Adipose tissue (tissue), 3 donors: ENCODE data around the gene SPATA7. TPM values are rescaled to one million over a fixed set of nuclear protein-coding genes. Genes with fewer than 3 reads are reported as not detected.

Source experiments
- H3K27ac ChIP-seq: one replicate; pipeline ENCODE4 v1.5.1; 2013; ENCODE audit warnings: low read depth, low read length
- WGBS, 3 donors: extraction: QIAGEN DNeasy Blood & Tissue Kit; methylation state at CpG; one replicate each; pipeline ENCODE4 v1.1.7; 2013; 5-methylcytosine and 5-hydroxymethylcytosine counted together
- polyA plus RNA-seq, 3 donors: library from polyadenylated mRNA; stranded (reverse); fragments of 200-250 nt; gene quantifications; one replicate each; pipeline ENCODE4 v1.2.3, GENCODE V29; 2013
- donor health status: healthy with polysubstance abuse.
- donor health status: Bipolar disorder and iron deficiency.
- donor health status: healthy.

Gene SPATA7
- polyA plus RNA-seq, 3 donors: 4.2 to 7.4 (median 5.6) TPM

- no peak overlapping the region for H3K27ac ChIP-seq
- WGBS, 3 donors: 96 to 98% (median 97%) methylated on average over 2 of the region's 2 CpGs
Measured at GRCh38 chr14:88392609-88393008, 7.2 kb downstream of the SPATA7 start.

- 93 to 97% (median 95%) methylated on average over 5 of the region's 5 CpGs for WGBS, 3 donors
- no peak overlapping the region for H3K27ac ChIP-seq
Measured at GRCh38 chr14:88411039-88411438, 25.6 kb downstream of the SPATA7 start.

GRCh38 chr14:88417594-88417993, 32.1 kb downstream of the SPATA7 start:
- H3K27ac ChIP-seq: no peak overlapping the region

GRCh38 chr14:88420187-88420586, 34.7 kb downstream of the SPATA7 start:
- 37 to 95% (median 88%) methylated on average over 3 of the region's 3 CpGs for WGBS, 3 donors
- no peak overlapping the region for H3K27ac ChIP-seq

GRCh38 chr14:88421286-88421685, 35.8 kb downstream of the SPATA7 start:
- WGBS, 3 donors: 86 to 90% (median 86%) methylated on average over 4 of the region's 4 CpGs
- no peak overlapping the region for H3K27ac ChIP-seq

- no peak overlapping the region for H3K27ac ChIP-seq
Measured at GRCh38 chr14:88422047-88422446, 36.6 kb downstream of the SPATA7 start.

- 81 to 90% (median 86%) methylated on average over 3 of the region's 3 CpGs for WGBS, 3 donors
- no peak overlapping the region for H3K27ac ChIP-seq
Measured at GRCh38 chr14:88422919-88423650, 37.6 kb downstream of the SPATA7 start.

GRCh38 chr14:88424573-88424972, 39.1 kb downstream of the SPATA7 start:
- no peak overlapping the region for H3K27ac ChIP-seq

GRCh38 chr14:88426271-88426670, 40.8 kb downstream of the SPATA7 start:
- 65 to 81% (median 72%) methylated on average over 7 of the region's 7 CpGs for WGBS, 3 donors
- no peak overlapping the region for H3K27ac ChIP-seq

- H3K27ac ChIP-seq: no peak overlapping the region
- WGBS, 3 donors: 85 to 92% (median 91%) methylated on average over 2 of the region's 2 CpGs
Measured at GRCh38 chr14:88430976-88431375, 45.5 kb downstream of the SPATA7 start.

GRCh38 chr14:88437658-88438057, 52.2 kb downstream of the SPATA7 start:
- WGBS, 3 donors: 92 to 97% (median 94%) methylated on average over 5 of the region's 5 CpGs

GRCh38 chr14:88439088-88439487, 53.6 kb downstream of the SPATA7 start:
- WGBS, 3 donors: 68 to 94% (median 91%) methylated on average over 2 of the region's 2 CpGs
- H3K27ac ChIP-seq: no peak overlapping the region

More at GRCh38 chr14:88437658-88438057, 52.2 kb downstream of the SPATA7 start:
- H3K27ac ChIP-seq: no peak overlapping the region

GRCh38 chr14:88452231-88452630, 66.8 kb downstream of the SPATA7 start:
- WGBS, 3 donors: 95% methylated on average over 4 of the region's 4 CpGs
- H3K27ac ChIP-seq: no peak overlapping the region

- no peak overlapping the region for H3K27ac ChIP-seq
- 88 to 93% (median 90%) methylated on average over 2 of the region's 2 CpGs for WGBS, 3 donors
Measured at GRCh38 chr14:88454886-88455285, 69.4 kb downstream of the SPATA7 start.

GRCh38 chr14:88463318-88463717, 77.9 kb downstream of the SPATA7 start:
- 84 to 86% (median 84%) methylated on average over 4 of the region's 4 CpGs for WGBS, 3 donors
- H3K27ac ChIP-seq: no peak overlapping the region

- no peak overlapping the region for H3K27ac ChIP-seq
- 79 to 86% (median 84%) methylated on average over 1 of the region's 1 CpG for WGBS, 3 donors
Measured at GRCh38 chr14:88468406-88468805, 82.9 kb downstream of the SPATA7 start.

- WGBS, 3 donors: 89 to 94% (median 93%) methylated on average over 7 of the region's 7 CpGs
- H3K27ac ChIP-seq: no peak overlapping the region
Measured at GRCh38 chr14:88470542-88471440, 85.3 kb downstream of the SPATA7 start.

- no peak overlapping the region for H3K27ac ChIP-seq
- WGBS, 3 donors: 59 to 89% (median 83%) methylated on average over 1 of the region's 1 CpG
Measured at GRCh38 chr14:88473791-88474190, 88.3 kb downstream of the SPATA7 start.

- no peak overlapping the region for H3K27ac ChIP-seq
- 77 to 91% (median 80%) methylated on average over 7 of the region's 7 CpGs for WGBS, 3 donors
Measured at GRCh38 chr14:88476214-88476774, 90.8 kb downstream of the SPATA7 start.
